ENCODE results near the gene GTF2F2. TPM values are rescaled to one million over a fixed set of nuclear protein-coding genes. Genes with fewer than 3 reads are reported as not detected.
A peak's percentile ranks its signal among the peaks of the same experiment; 100 is the strongest.

The GTF2F2 gene
- total RNA-seq = 10 to 100 TPM; 12.2 to 16.2 TPM
- 32.5 to 34.6 reads per million in 2 donors for total RNA-seq

- Mint-ChIP-seq H3K4me1 (peaks cover 13% of the 10 kb centered on the region), H3K27me3 (no peaks in the 10 kb centered on the region), H3K36me3 (ENCODE audit: low read depth) (no peaks in the 10 kb centered on the region), H3K27ac (no peak within 1 kb of the TSS), H3K4me3 (no peak within 1 kb of the TSS)
- ATAC-seq (peak; percentile 71), DNase-seq (peak; percentile 76 to 83 (median 80))
- H3K9me3 ChIP-seq (ENCODE audit: control insufficient read depth, low read length, poor library complexity, severe bottlenecking) = no peaks in the 10 kb centered on the region
Observed at GRCh38 chr13:45119991-45120864, at the start of gene GTF2F2. GTF2F2 (plus strand) TSS chr13:45120510; CDS start chr13:45120656, 146 bp downstream.

DNA sequence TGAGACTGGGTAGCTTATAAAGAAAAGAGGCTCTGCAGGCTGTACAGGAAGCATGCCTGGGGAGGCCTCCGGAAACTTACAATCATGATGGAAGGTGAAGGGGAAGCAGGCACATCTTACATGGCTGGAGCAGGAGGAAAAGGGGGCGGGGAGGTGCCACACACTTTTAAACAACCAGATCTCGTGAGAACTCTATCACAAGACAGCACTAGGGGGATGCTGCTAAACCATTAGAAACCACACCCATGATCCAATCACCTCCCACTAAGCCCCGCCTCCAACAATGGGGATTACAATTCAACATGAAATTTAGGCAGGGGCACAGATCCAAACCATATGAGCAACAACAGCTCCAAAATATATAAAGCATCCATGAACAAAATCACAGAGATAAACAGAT, 46.5 kb upstream of the GTF2F2 start:
- Mint-ChIP-seq H3K4me1 (peaks cover 4% of the 10 kb centered on the region), H3K27ac (no peak overlapping the region), H3K27me3 (peaks cover 15% of the 10 kb centered on the region), H3K4me3 (no peak overlapping the region), H3K36me3 (ENCODE audit: low read depth) (peaks cover 3% of the 10 kb centered on the region)
- no peak for ATAC-seq
- no peaks in the 10 kb centered on the region for H3K9me3 ChIP-seq (ENCODE audit: control insufficient read depth, low read length, poor library complexity, severe bottlenecking)
- DNase-seq = no peak

DNA sequence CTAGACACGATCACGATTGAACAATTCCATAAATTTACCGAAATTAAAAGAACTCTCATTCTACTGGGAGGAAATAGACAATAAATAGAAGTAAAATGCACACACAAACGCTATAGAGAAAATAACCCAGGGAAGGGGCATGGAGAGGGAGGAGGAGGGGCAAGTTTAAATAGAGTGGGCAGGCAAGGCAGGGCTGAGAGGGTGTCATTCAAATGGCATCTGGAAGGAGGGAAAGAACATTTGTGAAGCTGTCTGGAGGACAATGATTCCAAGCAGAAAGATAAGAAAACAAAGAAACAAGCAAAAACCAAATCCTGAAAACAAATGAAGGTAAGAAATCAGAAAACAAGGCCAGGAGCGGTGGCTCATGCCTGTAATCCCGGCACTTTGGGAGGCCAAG, 45.6 kb upstream of the GTF2F2 start:
- DNase-seq (no peak), ATAC-seq (no peak)
- Mint-ChIP-seq H3K4me1 (peaks cover 4% of the 10 kb centered on the region), H3K27me3 (peaks cover 7% of the 10 kb centered on the region), H3K27ac (no peak overlapping the region), H3K4me3 (no peak overlapping the region), H3K36me3 (ENCODE audit: low read depth) (peaks cover 3% of the 10 kb centered on the region)
- no peaks in the 10 kb centered on the region for H3K9me3 ChIP-seq (ENCODE audit: control insufficient read depth, low read length, poor library complexity, severe bottlenecking)

DNA sequence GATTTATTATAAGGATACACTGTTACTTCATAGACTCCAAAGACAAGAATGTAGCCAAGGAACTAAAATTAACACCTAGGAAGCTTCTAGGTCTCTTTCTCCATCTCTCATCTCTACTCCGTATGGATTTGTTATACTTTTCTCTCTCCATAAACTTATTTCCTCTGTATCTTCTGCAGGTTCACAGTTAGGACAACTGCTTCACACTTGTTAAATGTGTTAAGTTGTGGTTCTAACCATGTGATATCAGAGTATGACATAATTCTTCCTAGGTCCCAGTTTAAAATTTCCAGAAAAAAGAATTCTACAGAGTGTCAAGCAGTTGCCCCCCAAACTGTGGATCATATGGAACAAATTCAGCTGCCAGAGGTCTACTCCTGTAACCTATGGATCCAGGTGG, 42.3 kb upstream of the GTF2F2 start:
- H3K27me3 Mint-ChIP-seq = peaks cover 11% of the 10 kb centered on the region
- H3K27ac Mint-ChIP-seq = no peak overlapping the region
- DNase-seq (no peak), ATAC-seq (no peak)
- H3K9me3 ChIP-seq (ENCODE audit: control insufficient read depth, low read length, poor library complexity, severe bottlenecking) = no peaks in the 10 kb centered on the region
- peaks cover 5% of the 10 kb centered on the region for H3K36me3 Mint-ChIP-seq (ENCODE audit: low read depth)
- H3K4me3 Mint-ChIP-seq = no peak overlapping the region
- peaks cover 10% of the 10 kb centered on the region for H3K4me1 Mint-ChIP-seq

GRCh38 chr13:45082964-45083363, 37.3 kb upstream of the GTF2F2 start:
- no peak overlapping the region for H3K4me3 Mint-ChIP-seq
- DNase-seq (no peak), ATAC-seq (no peak)
- H3K36me3 Mint-ChIP-seq (ENCODE audit: low read depth) = peaks cover 2% of the 10 kb centered on the region
- peaks cover 5% of the 10 kb centered on the region for H3K27me3 Mint-ChIP-seq
- H3K27ac Mint-ChIP-seq = no peak overlapping the region
- H3K4me1 Mint-ChIP-seq = peaks cover 6% of the 10 kb centered on the region
- H3K9me3 ChIP-seq (ENCODE audit: control insufficient read depth, low read length, poor library complexity, severe bottlenecking) = no peaks in the 10 kb centered on the region

- Mint-ChIP-seq H3K27me3 (peaks cover 5% of the 10 kb centered on the region), H3K4me1 (peaks cover 6% of the 10 kb centered on the region), H3K4me3 (no peak overlapping the region), H3K27ac (no peak overlapping the region), H3K36me3 (ENCODE audit: low read depth) (peaks cover 2% of the 10 kb centered on the region)
- DNase-seq (no peak), ATAC-seq (no peak)
- no peaks in the 10 kb centered on the region for H3K9me3 ChIP-seq (ENCODE audit: control insufficient read depth, low read length, poor library complexity, severe bottlenecking)
Observed at GRCh38 chr13:45084515-45084914, 35.8 kb upstream of the GTF2F2 start.

DNA sequence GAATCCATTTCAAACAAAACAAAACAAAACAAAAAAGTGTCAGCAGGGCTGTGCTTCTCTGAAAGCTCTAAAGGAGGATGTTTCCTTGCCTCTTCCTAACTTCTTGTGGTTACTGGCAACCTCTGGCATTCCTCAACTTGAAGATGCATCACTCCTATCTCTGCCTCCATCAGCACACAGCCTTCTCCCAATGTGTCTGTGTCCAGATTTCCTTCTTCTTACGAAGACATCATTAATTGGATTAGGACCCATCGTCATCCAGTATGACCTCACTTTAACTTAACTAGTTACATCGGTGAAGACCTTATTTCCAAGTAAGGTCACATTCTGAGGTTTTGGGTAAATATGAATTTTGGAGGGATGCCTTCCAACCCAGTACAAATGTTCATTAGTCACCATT, 33.8 kb upstream of the GTF2F2 start:
- Mint-ChIP-seq H3K36me3 (ENCODE audit: low read depth) (peaks cover 2% of the 10 kb centered on the region), H3K27ac (no peak overlapping the region), H3K4me3 (no peak overlapping the region), H3K4me1 (peaks cover 6% of the 10 kb centered on the region), H3K27me3 (peaks cover 5% of the 10 kb centered on the region)
- no peak for DNase-seq
- no peak for ATAC-seq
- H3K9me3 ChIP-seq (ENCODE audit: control insufficient read depth, low read length, poor library complexity, severe bottlenecking) = no peaks in the 10 kb centered on the region

- ATAC-seq (no peak), DNase-seq (no peak)
- Mint-ChIP-seq H3K27ac (no peak overlapping the region), H3K27me3 (no peaks in the 10 kb centered on the region), H3K4me3 (no peak overlapping the region), H3K4me1 (no peaks in the 10 kb centered on the region), H3K36me3 (ENCODE audit: low read depth) (no peaks in the 10 kb centered on the region)
- H3K9me3 ChIP-seq (ENCODE audit: control insufficient read depth, low read length, poor library complexity, severe bottlenecking) = no peaks in the 10 kb centered on the region
Observed at GRCh38 chr13:45092663-45093062, 27.6 kb upstream of the GTF2F2 start.

DNA sequence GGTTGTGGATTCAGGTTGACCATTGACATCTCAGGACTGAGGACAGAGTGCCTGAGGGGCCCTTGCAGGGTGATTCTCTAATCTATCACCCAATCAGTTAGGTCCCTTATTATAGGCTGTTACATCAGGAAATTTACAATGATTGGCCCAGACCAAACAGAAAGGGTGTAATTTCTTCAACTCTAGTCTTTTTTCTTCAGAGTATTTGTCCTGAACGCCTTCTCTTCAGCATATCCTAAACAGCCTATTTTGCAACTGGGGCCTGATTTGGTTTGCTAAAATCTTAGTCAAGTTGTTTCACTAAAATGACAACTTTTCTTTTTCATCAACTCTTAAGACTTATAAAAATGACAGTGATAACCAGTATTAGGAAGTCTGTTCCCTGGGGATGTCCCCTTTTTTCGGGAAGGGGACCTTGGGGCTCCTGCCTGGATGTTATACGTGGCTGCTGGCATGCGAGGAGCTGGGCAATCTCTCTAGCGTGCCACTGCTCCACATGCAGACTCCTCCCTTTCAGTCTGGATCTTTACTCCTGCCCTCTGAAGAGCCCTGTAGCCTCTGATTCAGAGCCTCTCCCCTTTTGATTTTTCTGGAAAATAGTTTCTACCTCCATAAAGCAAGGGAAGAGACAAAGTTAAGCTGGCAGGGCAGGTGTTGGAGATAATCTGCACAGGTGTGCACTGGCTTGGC, 19.6 kb upstream of the GTF2F2 start:
- ATAC-seq (no peak), DNase-seq (no peak)
- H3K9me3 ChIP-seq (ENCODE audit: control insufficient read depth, low read length, poor library complexity, severe bottlenecking) = no peaks in the 10 kb centered on the region
- Mint-ChIP-seq H3K27ac (no peak overlapping the region), H3K27me3 (peaks cover 5% of the 10 kb centered on the region), H3K4me1 (no peaks in the 10 kb centered on the region), H3K36me3 (ENCODE audit: low read depth) (no peaks in the 10 kb centered on the region), H3K4me3 (no peak overlapping the region)

- Mint-ChIP-seq H3K27ac (no peak overlapping the region), H3K27me3 (peaks cover 11% of the 10 kb centered on the region), H3K4me1 (no peaks in the 10 kb centered on the region), H3K4me3 (no peak overlapping the region), H3K36me3 (ENCODE audit: low read depth) (no peaks in the 10 kb centered on the region)
- no peak for DNase-seq
- ATAC-seq = no peak
- H3K9me3 ChIP-seq (ENCODE audit: control insufficient read depth, low read length, poor library complexity, severe bottlenecking) = no peaks in the 10 kb centered on the region
Observed at GRCh38 chr13:45101327-45102018, 18.8 kb upstream of the GTF2F2 start.

DNA sequence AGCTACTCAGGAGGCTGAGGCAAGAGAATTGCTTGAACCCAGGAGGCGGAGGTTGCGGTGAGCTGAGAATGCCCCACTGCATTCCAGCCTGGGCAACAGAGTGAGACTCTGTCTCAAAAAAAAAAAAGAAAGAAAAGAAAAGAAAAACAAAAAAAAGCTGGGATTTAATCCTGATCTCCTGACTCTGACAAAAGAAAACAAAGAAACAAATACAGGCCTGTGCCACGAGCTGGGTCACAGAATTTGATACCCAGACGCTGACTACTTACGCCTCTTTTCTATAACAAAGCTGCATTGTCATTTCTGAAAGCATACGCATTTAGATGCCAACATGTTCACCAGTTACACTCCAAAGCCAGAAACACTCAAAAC, 18.2 kb upstream of the GTF2F2 start:
- no peak overlapping the region for H3K27ac Mint-ChIP-seq
- no peaks in the 10 kb centered on the region for H3K36me3 Mint-ChIP-seq (ENCODE audit: low read depth)
- DNase-seq (no peak), ATAC-seq (no peak)
- no peaks in the 10 kb centered on the region for H3K9me3 ChIP-seq (ENCODE audit: control insufficient read depth, low read length, poor library complexity, severe bottlenecking)
- no peak overlapping the region for H3K4me3 Mint-ChIP-seq
- no peaks in the 10 kb centered on the region for H3K4me1 Mint-ChIP-seq
- H3K27me3 Mint-ChIP-seq = peaks cover 16% of the 10 kb centered on the region

GRCh38 chr13:45103449-45103848, 16.9 kb upstream of the GTF2F2 start:
- ATAC-seq = no peak

DNA sequence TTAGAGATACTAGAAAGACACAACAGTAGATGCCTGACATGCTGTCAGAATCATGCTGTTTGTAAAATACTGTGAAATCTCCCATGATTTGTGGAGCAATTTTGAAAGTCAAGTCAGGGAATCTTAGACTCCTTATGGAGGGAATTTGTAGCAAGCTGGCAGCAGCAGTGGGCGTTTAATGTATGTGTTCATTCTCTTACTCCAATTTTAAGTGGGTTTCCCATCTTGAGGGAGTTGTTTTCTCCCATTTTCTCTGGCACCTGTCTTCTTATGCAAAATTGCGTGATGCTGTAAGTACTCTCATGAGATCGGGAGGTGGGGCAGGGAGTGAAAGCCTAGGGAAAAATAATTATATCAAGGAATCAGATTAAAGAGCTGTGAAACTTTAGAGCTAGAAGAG, 16.0 kb upstream of the GTF2F2 start:
- Mint-ChIP-seq H3K27ac (no peak overlapping the region), H3K27me3 (peaks cover 16% of the 10 kb centered on the region), H3K36me3 (ENCODE audit: low read depth) (no peaks in the 10 kb centered on the region), H3K4me1 (no peaks in the 10 kb centered on the region), H3K4me3 (no peak overlapping the region)
- no peaks in the 10 kb centered on the region for H3K9me3 ChIP-seq (ENCODE audit: control insufficient read depth, low read length, poor library complexity, severe bottlenecking)
- ATAC-seq (no peak), DNase-seq (no peak)

More at GRCh38 chr13:45103449-45103848, 16.9 kb upstream of the GTF2F2 start:
- Mint-ChIP-seq H3K36me3 (ENCODE audit: low read depth) (no peaks in the 10 kb centered on the region), H3K27me3 (peaks cover 16% of the 10 kb centered on the region), H3K4me1 (no peaks in the 10 kb centered on the region), H3K27ac (no peak overlapping the region), H3K4me3 (no peak overlapping the region)
- no peaks in the 10 kb centered on the region for H3K9me3 ChIP-seq (ENCODE audit: control insufficient read depth, low read length, poor library complexity, severe bottlenecking)
- DNase-seq = no peak

All from T-helper 17 cell (primary cell).